OCI-LY3 (cell line): Measurements from ENCODE around the gene INSL3.
A peak's percentile ranks its signal among the peaks of the same experiment; 100 is the strongest.

Source experiments
- H2AFZ ChIP-seq: fragments of 200-600, 300-600 bp; shearing (Covaris generic); 2 replicates; pipeline ENCODE4 v1.6.0; 2014; ENCODE audit warnings: antibody characterized with exemption, low read depth, low read length
- H3K27ac ChIP-seq: fragments of 200-600, 300-600 bp; sonication (generic); 2 replicates; pipeline ENCODE4 v1.5.1; 2014; ENCODE audit warnings: mild to moderate bottlenecking, low read length, moderate library complexity, mixed read lengths
- H3K27me3 ChIP-seq: fragments of 200-600, 300-600 bp; sonication (generic); 2 replicates; pipeline ENCODE4 v1.6.1; 2014; ENCODE audit warnings: low read depth, low read length, mixed read lengths
- H3K36me3 ChIP-seq: fragments of 200-600, 300-600 bp; sonication (generic); replicated peaks from 2 replicates; pipeline ENCODE3; 2014; ENCODE audit warnings: low read depth, low read length, mixed read lengths
- H3K4me1 ChIP-seq: fragments of 300-600, 200-600 bp; sonication (generic); 2 replicates; pipeline ENCODE4 v1.6.1; 2014; ENCODE audit warnings: low read length, mixed read lengths
- H3K4me2 ChIP-seq: fragments of 200-600, 300-600 bp; sonication (generic); 2 replicates; pipeline ENCODE4 v1.6.1; 2014; ENCODE audit warnings: low read length, mixed read lengths
- H3K4me3 ChIP-seq: fragments of 300-600, 200-600 bp; sonication (generic); 2 replicates; pipeline ENCODE4 v1.5.1; 2014; ENCODE audit warnings: antibody characterized with exemption, mild to moderate bottlenecking, low read length, moderate library complexity
- H3K79me2 ChIP-seq: fragments of 300-600, 200-600 bp; shearing (Covaris generic); 2 replicates; pipeline ENCODE4 v1.6.1; 2014; ENCODE audit warnings: mild to moderate bottlenecking, low read length, mixed read lengths
- H3K9ac ChIP-seq: fragments of 300-600, 200-600 bp; shearing (Covaris generic); 2 replicates; pipeline ENCODE4 v1.6.0; 2014; ENCODE audit warnings: mild to moderate bottlenecking, low read length, moderate library complexity
- H3K9me3 ChIP-seq: fragments of 200-600, 300-600 bp; shearing (Covaris generic); 2 replicates; pipeline ENCODE4 v1.6.1; 2014; ENCODE audit warnings: low read length, mixed read lengths; ENCODE audit not compliant: insufficient read depth
- H4K20me1 ChIP-seq: fragments of 200-600, 300-600 bp; sonication (generic); 2 replicates; pipeline ENCODE4 v1.6.1; 2016; ENCODE audit warnings: low read length, mixed read lengths; ENCODE audit not compliant: insufficient read depth
- EZH2phosphoT487 ChIP-seq: fragments of 200-600 bp; shearing (Covaris generic); IDR thresholded peaks from 2 replicates; pipeline ENCODE4 v1.6.1; 2018; ENCODE audit warnings: antibody characterized with exemption, mixed run types, low read depth
- TF ChIP-seq, protein P1 (sequence below): fragments of 200-600, 300-600 bp; sonication (generic); IDR thresholded peaks from 2 replicates; pipeline ENCODE4 v1.5.1; 2014; ENCODE audit warnings: antibody characterized with exemption, low read length, low read depth

Gene INSL3

DNA sequence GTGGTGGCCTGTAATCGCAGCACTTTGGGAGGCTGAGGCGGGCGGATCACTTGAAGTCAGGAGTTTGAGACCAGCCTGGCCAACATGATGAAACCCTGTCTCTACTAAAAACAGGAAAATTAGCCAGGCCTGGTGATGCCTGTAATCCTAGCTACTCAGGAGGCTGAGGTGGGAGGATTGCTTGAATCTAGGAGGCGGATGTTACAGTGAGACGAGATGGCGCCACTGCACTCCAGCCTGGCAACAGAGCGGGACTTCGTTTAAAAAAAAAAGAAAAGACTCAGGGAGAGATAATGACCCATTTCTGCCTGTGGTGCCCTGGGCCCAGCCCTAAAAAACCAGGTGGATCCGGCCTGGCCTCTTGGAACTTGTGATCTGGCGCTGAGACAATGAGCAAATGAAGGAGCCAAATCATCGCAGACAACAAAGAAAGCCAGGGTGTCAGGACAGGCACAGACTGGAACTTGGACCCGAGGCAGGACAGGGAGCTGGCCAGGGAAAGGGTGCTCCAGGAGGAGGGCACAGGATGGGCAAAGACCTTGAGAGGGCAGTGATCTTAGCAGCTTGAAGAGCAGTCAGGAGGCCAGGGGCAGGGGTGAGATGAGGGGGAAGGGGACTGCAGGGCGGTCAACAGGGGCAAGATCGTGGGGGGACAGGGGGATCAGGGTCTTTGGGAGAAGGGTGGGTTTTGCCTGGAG, 27.4 kb upstream of the INSL3 start:
- Histone ChIP-seq H3K9me3 (no peaks in the 10 kb centered on the region), H3K4me3 (peak overlapping the region; percentile 80; the same call in 1 of the 2 replicates), H3K36me3 (peaks cover 11% of the 10 kb centered on the region), H3K27ac (peak overlapping the region; percentile 85), H3K4me2 (peak overlapping the region; percentile 97), H4K20me1 (no peaks in the 10 kb centered on the region), H3K4me1 (peaks cover 37% of the 10 kb centered on the region), H3K79me2 (peaks cover 34% of the 10 kb centered on the region), H3K27me3 (no peaks in the 10 kb centered on the region), H2AFZ (no peak overlapping the region), H3K9ac (peak overlapping the region; percentile 91; the same call in 1 of the 2 replicates)
- TF ChIP-seq EZH2phosphoT487 = no peak
- TF ChIP-seq, protein P1, sequence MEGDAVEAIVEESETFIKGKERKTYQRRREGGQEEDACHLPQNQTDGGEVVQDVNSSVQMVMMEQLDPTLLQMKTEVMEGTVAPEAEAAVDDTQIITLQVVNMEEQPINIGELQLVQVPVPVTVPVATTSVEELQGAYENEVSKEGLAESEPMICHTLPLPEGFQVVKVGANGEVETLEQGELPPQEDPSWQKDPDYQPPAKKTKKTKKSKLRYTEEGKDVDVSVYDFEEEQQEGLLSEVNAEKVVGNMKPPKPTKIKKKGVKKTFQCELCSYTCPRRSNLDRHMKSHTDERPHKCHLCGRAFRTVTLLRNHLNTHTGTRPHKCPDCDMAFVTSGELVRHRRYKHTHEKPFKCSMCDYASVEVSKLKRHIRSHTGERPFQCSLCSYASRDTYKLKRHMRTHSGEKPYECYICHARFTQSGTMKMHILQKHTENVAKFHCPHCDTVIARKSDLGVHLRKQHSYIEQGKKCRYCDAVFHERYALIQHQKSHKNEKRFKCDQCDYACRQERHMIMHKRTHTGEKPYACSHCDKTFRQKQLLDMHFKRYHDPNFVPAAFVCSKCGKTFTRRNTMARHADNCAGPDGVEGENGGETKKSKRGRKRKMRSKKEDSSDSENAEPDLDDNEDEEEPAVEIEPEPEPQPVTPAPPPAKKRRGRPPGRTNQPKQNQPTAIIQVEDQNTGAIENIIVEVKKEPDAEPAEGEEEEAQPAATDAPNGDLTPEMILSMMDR = no peak

DNA sequence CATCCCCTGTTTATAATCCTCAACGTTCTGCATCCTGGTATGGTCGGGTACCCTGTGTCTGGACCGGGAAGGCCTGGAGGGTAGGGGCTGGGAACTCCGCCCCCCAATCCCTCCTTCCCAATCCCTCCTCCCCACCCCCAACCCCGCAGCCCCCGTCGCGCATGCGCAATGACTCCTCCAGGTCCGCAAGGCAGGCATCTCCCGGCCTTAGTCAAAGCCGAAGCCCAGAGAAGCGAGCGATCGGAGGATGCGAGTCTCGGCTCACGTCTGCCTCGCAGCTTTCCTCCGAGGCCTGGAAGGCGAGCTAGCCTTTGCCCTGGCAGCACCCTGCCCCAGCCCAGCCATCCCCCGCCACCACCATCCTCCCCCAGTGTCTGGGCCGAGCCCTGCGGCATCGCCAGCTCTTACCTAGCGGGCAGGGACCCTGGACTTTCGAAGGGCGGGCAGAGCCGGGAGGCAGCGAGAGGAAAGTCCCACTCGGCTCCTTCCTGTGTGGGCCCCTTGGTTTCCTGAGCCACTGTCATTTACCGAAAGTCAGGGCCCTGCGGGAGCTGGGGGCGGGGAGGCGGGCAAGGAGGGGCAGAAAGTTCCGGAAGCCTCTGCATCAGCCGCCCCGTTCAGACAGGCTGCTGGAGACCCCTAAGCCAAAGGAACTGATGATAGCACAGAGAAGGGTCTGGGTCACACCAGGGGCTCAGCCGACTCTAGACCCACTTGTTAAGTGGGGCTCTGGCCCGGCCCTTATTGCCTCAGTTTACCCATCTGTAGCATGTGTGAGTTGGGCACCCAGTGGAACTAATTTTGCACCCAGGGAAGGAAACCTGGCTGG, 26.4 kb upstream of the INSL3 start, which contains the start of gene JAK3:
Gene JAK3, minus strand, starts transcription at position 445 of the 829 bp plus-strand sequence. CDS start 3,565 bp downstream, outside the sequence.
- H3K36me3 ChIP-seq = peaks cover 21% of the 10 kb centered on the region
- H3K27me3 ChIP-seq = no peaks in the 10 kb centered on the region
- peak within 1 kb of the TSS; percentile 80 for H3K4me3 ChIP-seq
- peaks cover 37% of the 10 kb centered on the region for H3K79me2 ChIP-seq
- H3K4me2 ChIP-seq = peak within 1 kb of the TSS; percentile 97
- H3K4me1 ChIP-seq = peaks cover 37% of the 10 kb centered on the region
- no peaks in the 10 kb centered on the region for H3K9me3 ChIP-seq
- peak within 1 kb of the TSS; percentile 91 for H3K9ac ChIP-seq
- peaks cover 7% of the 10 kb centered on the region; the same call in 1 of the 2 replicates for H4K20me1 ChIP-seq
- peak within 1 kb of the TSS; percentile 32; the same call in 1 of the 2 replicates for H2AFZ ChIP-seq
- peak within 1 kb of the TSS; percentile 85 for H3K27ac ChIP-seq
- TF ChIP-seq, protein P1 = no peak
- no peak for TF ChIP-seq EZH2phosphoT487

DNA sequence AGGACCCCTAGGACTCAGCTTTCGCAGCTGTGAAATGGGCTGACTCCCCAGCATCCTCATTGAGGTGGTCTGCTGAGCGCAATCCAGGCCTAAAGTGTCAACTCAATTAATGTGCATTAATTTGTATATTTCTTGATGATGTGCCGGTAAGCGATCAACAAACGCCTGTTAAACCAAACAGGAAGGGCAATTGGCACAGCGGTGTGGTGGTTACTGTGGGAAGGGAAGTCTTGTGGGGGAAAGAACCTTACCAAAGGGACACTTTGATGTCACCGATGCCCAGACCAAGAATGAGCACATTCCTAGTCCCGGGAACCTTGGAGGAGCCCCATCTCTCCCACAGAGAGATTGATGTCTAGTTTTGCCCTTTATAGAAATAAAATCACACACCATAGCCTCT, 24.8 kb upstream of the INSL3 start:
- H3K9ac ChIP-seq = no peak overlapping the region
- H4K20me1 ChIP-seq = peaks cover 7% of the 10 kb centered on the region; the same call in 1 of the 2 replicates

More for the DNA sequence above, 24.8 kb upstream of the INSL3 start:
- H2AFZ ChIP-seq = no peak overlapping the region
- peaks cover 37% of the 10 kb centered on the region for H3K79me2 ChIP-seq
- no peaks in the 10 kb centered on the region for H3K9me3 ChIP-seq
- no peaks in the 10 kb centered on the region for H3K27me3 ChIP-seq
- H3K4me1 ChIP-seq = peaks cover 31% of the 10 kb centered on the region
- no peak overlapping the region for H3K4me2 ChIP-seq
- peaks cover 35% of the 10 kb centered on the region for H3K36me3 ChIP-seq
- H3K27ac ChIP-seq = no peak overlapping the region
- TF ChIP-seq, protein P1 = no peak
- TF ChIP-seq EZH2phosphoT487 = no peak
- no peak overlapping the region for H3K4me3 ChIP-seq
